ENCODE results near the gene DGKB. TPM values are rescaled to one million over a fixed set of nuclear protein-coding genes. Genes with fewer than 3 reads are reported as not detected.

DGKB gene
- total RNA-seq, 2 donors from 2014 or later: not detected

GRCh38 chr7:14336256-14336655 is 566.3 kb downstream of the DGKB start:
- Mint-ChIP-seq H3K4me3 (no peak overlapping the region), H3K9me3 (peaks cover 3% of the 10 kb centered on the region), H3K27ac (no peak overlapping the region), H3K27me3 (no peaks in the 10 kb centered on the region), H3K36me3 (no peaks in the 10 kb centered on the region), H3K4me1 (ENCODE audit: low read depth in 2 of 2) (no peaks in the 10 kb centered on the region)
- DNase-seq (ENCODE audit: low spot score) (no peak), ATAC-seq (no peak)

GRCh38 chr7:14332155-14332554 is 570.4 kb downstream of the DGKB start:
- ATAC-seq: no peak
- H3K36me3 Mint-ChIP-seq: no peaks in the 10 kb centered on the region
- DNase-seq (ENCODE audit: low spot score): no peak
- H3K9me3 Mint-ChIP-seq: peaks cover 3% of the 10 kb centered on the region
- H3K27me3 Mint-ChIP-seq: no peaks in the 10 kb centered on the region
- H3K27ac Mint-ChIP-seq: no peak overlapping the region
- no peaks in the 10 kb centered on the region for H3K4me1 Mint-ChIP-seq (ENCODE audit: low read depth in 2 of 2)
- H3K4me3 Mint-ChIP-seq: no peak overlapping the region

DNA sequence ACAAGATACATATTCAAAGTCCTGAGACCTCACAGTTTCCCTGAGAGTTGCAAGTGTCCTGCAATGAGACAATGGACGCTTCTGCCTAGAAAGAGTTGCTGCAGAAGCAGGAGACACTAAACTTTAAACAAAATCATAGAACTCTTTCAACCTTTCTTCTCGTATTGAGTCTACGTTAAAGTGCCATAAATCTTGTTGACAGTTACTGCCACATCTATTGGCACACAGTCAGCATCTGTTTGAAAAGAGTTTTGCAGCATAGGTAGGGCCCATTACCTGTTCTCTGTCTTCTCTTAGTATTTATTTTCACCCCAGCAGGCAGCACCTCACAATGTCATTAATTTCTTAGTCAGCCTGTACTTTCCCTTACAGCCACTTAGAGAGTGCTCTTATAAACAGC is 577.8 kb downstream of the DGKB start:
- no peaks in the 10 kb centered on the region for H3K4me1 Mint-ChIP-seq (ENCODE audit: low read depth in 2 of 2)
- no peaks in the 10 kb centered on the region for H3K36me3 Mint-ChIP-seq
- DNase-seq (ENCODE audit: low spot score) (no peak), ATAC-seq (no peak)
- no peak overlapping the region for H3K27ac Mint-ChIP-seq
- peaks cover 25% of the 10 kb centered on the region for H3K9me3 Mint-ChIP-seq
- no peaks in the 10 kb centered on the region for H3K27me3 Mint-ChIP-seq
- no peak overlapping the region for H3K4me3 Mint-ChIP-seq

GRCh38 chr7:14322724-14323123 is 579.8 kb downstream of the DGKB start:
- H3K36me3 Mint-ChIP-seq: no peaks in the 10 kb centered on the region
- H3K27me3 Mint-ChIP-seq: no peaks in the 10 kb centered on the region
- no peaks in the 10 kb centered on the region for H3K4me1 Mint-ChIP-seq (ENCODE audit: low read depth in 2 of 2)
- DNase-seq (ENCODE audit: low spot score) (no peak), ATAC-seq (no peak)
- H3K4me3 Mint-ChIP-seq: no peak overlapping the region
- peaks cover 25% of the 10 kb centered on the region for H3K9me3 Mint-ChIP-seq
- no peak overlapping the region for H3K27ac Mint-ChIP-seq

- no peak overlapping the region for H3K27ac Mint-ChIP-seq
- H3K27me3 Mint-ChIP-seq: no peaks in the 10 kb centered on the region
- DNase-seq (ENCODE audit: low spot score) (no peak), ATAC-seq (no peak)
- peaks cover 25% of the 10 kb centered on the region for H3K9me3 Mint-ChIP-seq
- no peak overlapping the region for H3K4me3 Mint-ChIP-seq
- H3K36me3 Mint-ChIP-seq: no peaks in the 10 kb centered on the region
- H3K4me1 Mint-ChIP-seq (ENCODE audit: low read depth in 2 of 2): no peaks in the 10 kb centered on the region
Observed at GRCh38 chr7:14321947-14322346, 580.6 kb downstream of the DGKB start.

- Mint-ChIP-seq H3K4me3 (no peak overlapping the region), H3K9me3 (peaks cover 10% of the 10 kb centered on the region), H3K36me3 (peaks cover 4% of the 10 kb centered on the region), H3K27ac (no peak overlapping the region), H3K27me3 (no peaks in the 10 kb centered on the region), H3K4me1 (ENCODE audit: low read depth in 2 of 2) (no peaks in the 10 kb centered on the region)
- no peak for DNase-seq (ENCODE audit: low spot score)
- no peak for ATAC-seq
Observed at GRCh38 chr7:14309432-14309831, 593.1 kb downstream of the DGKB start.

- H3K27ac Mint-ChIP-seq: no peak overlapping the region
- no peak for ATAC-seq
- peaks cover 4% of the 10 kb centered on the region for H3K36me3 Mint-ChIP-seq
- H3K4me1 Mint-ChIP-seq (ENCODE audit: low read depth in 2 of 2): no peaks in the 10 kb centered on the region
- DNase-seq (ENCODE audit: low spot score): no peak
- H3K27me3 Mint-ChIP-seq: no peaks in the 10 kb centered on the region
- no peak overlapping the region for H3K4me3 Mint-ChIP-seq
- H3K9me3 Mint-ChIP-seq: peaks cover 17% of the 10 kb centered on the region
Observed at GRCh38 chr7:14305233-14305866, 597.2 kb downstream of the DGKB start.

DNA sequence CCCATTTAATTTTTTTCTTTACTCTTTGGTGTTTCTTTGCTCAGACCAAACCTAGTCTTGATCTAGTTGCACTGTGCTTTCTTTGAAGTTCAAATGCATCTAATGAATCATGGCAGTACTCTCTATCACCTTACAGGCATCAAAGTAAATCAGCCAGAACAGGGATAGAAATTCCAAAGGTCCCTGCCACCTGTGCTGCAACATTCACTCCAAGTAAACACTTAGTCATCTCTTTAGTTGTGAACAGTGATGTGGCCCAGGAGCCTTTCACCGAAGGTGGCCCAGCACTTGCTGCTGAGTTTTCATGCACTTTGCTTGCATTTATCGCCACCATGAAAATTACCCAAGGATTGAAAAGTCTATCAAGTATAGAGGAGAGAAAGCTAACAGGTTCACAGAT is 599.0 kb downstream of the DGKB start:
- no peak overlapping the region for H3K4me3 Mint-ChIP-seq
- no peak for DNase-seq (ENCODE audit: low spot score)
- H3K9me3 Mint-ChIP-seq: peaks cover 11% of the 10 kb centered on the region
- no peaks in the 10 kb centered on the region for H3K27me3 Mint-ChIP-seq
- H3K4me1 Mint-ChIP-seq (ENCODE audit: low read depth in 2 of 2): no peaks in the 10 kb centered on the region
- H3K36me3 Mint-ChIP-seq: no peaks in the 10 kb centered on the region
- H3K27ac Mint-ChIP-seq: no peak overlapping the region
- no peak for ATAC-seq

GRCh38 chr7:14294637-14295036 is 607.9 kb downstream of the DGKB start:
- ATAC-seq (no peak), DNase-seq (ENCODE audit: low spot score) (no peak)
- Mint-ChIP-seq H3K4me1 (ENCODE audit: low read depth in 2 of 2) (no peaks in the 10 kb centered on the region), H3K36me3 (peaks cover 6% of the 10 kb centered on the region), H3K9me3 (peaks cover 24% of the 10 kb centered on the region), H3K27me3 (no peaks in the 10 kb centered on the region), H3K4me3 (no peak overlapping the region), H3K27ac (no peak overlapping the region)

DNA sequence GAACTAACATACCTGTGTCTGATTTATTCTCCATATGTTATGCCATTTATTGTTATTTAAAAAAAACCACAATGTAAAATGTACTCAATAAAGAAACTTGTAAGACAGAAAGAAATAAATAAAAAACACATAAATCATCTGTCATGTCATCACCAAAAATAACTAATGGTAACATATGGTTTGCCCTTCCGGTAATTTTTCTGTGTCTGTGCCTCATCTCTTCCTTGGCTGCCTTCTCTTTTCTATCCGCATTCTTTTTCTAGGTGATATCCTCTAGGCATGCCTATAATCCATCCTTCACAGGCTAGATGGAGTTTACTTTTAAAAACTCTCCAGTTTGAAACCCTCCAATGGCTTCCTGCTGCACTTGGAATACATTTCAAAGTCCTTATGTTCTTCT is 609.1 kb downstream of the DGKB start:
- no peak overlapping the region for H3K4me3 Mint-ChIP-seq
- ATAC-seq (no peak), DNase-seq (ENCODE audit: low spot score) (no peak)
- no peaks in the 10 kb centered on the region for H3K27me3 Mint-ChIP-seq
- H3K4me1 Mint-ChIP-seq (ENCODE audit: low read depth in 2 of 2): no peaks in the 10 kb centered on the region
- H3K36me3 Mint-ChIP-seq: peaks cover 6% of the 10 kb centered on the region
- H3K27ac Mint-ChIP-seq: no peak overlapping the region
- H3K9me3 Mint-ChIP-seq: peaks cover 20% of the 10 kb centered on the region

GRCh38 chr7:14292737-14293136 is 609.8 kb downstream of the DGKB start:
- Mint-ChIP-seq H3K9me3 (peaks cover 16% of the 10 kb centered on the region), H3K27ac (no peak overlapping the region), H3K27me3 (no peaks in the 10 kb centered on the region), H3K4me1 (ENCODE audit: low read depth in 2 of 2) (no peaks in the 10 kb centered on the region), H3K36me3 (peaks cover 6% of the 10 kb centered on the region), H3K4me3 (no peak overlapping the region)
- ATAC-seq: no peak
- no peak for DNase-seq (ENCODE audit: low spot score)

- H3K4me1 Mint-ChIP-seq (ENCODE audit: low read depth in 2 of 2): no peaks in the 10 kb centered on the region
- no peaks in the 10 kb centered on the region for H3K27me3 Mint-ChIP-seq
- no peak overlapping the region for H3K4me3 Mint-ChIP-seq
- ATAC-seq (no peak), DNase-seq (ENCODE audit: low spot score) (no peak)
- H3K9me3 Mint-ChIP-seq: peaks cover 6% of the 10 kb centered on the region
- H3K36me3 Mint-ChIP-seq: no peaks in the 10 kb centered on the region
- H3K27ac Mint-ChIP-seq: no peak overlapping the region
Observed at GRCh38 chr7:14289957-14290356, 612.6 kb downstream of the DGKB start.

DNA sequence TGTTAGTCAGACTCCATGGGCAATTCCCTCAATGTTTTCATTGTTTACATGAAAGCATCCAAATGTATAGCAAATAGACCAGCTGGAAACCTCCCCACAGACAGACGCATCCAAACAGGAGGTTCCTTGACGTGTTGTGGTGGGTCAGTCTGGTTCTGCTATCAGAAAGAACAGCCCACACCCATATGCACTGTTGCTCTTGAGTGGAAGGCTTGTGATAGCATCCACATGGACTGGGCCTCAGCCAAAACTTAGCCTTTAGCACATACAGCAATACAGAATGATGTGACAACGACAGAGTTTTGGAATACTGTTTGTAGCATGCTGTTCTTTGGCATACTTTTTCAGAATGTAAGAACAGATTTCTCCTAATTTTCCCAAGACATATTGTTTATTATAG is 613.9 kb downstream of the DGKB start:
- Mint-ChIP-seq H3K4me1 (ENCODE audit: low read depth in 2 of 2) (no peaks in the 10 kb centered on the region), H3K27me3 (no peaks in the 10 kb centered on the region), H3K9me3 (peaks cover 3% of the 10 kb centered on the region), H3K4me3 (no peak overlapping the region), H3K27ac (no peak overlapping the region), H3K36me3 (no peaks in the 10 kb centered on the region)
- no peak for DNase-seq (ENCODE audit: low spot score)
- no peak for ATAC-seq

- ATAC-seq (no peak), DNase-seq (ENCODE audit: low spot score) (no peak)
- Mint-ChIP-seq H3K27me3 (no peaks in the 10 kb centered on the region), H3K9me3 (no peaks in the 10 kb centered on the region), H3K4me3 (no peak overlapping the region), H3K27ac (no peak overlapping the region), H3K36me3 (no peaks in the 10 kb centered on the region), H3K4me1 (ENCODE audit: low read depth in 2 of 2) (no peaks in the 10 kb centered on the region)
Observed at GRCh38 chr7:14287398-14287797, 615.2 kb downstream of the DGKB start.

DNA sequence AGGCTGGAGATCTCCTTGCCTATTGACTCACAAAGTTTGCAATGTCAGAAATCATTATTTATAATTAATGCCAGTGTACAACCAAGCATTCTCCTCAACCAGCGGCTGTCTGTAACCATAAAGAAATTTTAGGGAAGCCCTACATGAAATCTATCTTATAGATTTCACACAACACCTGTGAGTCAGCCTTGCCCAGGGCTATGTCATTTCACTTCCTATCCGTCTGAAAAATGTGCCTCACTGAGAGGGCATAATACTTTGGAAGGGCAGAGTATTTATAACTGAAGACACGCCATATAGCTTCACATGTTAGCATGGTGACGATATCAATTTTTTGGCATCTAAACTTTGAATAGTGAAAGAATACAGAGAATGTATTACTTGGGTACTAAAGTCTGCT is 616.5 kb downstream of the DGKB start:
- no peaks in the 10 kb centered on the region for H3K4me1 Mint-ChIP-seq (ENCODE audit: low read depth in 2 of 2)
- no peaks in the 10 kb centered on the region for H3K27me3 Mint-ChIP-seq
- DNase-seq (ENCODE audit: low spot score) (no peak), ATAC-seq (no peak)
- no peaks in the 10 kb centered on the region for H3K9me3 Mint-ChIP-seq
- H3K4me3 Mint-ChIP-seq: no peak overlapping the region
- no peak overlapping the region for H3K27ac Mint-ChIP-seq
- H3K36me3 Mint-ChIP-seq: no peaks in the 10 kb centered on the region
